Globus pallidus (tissue), 1 donor: ENCODE measurements around the gene SPOCK1.

Experiments
- DNase-seq: peaks from one replicate; pipeline ENCODE4 v3.0.0-alpha.2; 2015; ENCODE audit warnings: low spot score

SPOCK1 gene

DNA sequence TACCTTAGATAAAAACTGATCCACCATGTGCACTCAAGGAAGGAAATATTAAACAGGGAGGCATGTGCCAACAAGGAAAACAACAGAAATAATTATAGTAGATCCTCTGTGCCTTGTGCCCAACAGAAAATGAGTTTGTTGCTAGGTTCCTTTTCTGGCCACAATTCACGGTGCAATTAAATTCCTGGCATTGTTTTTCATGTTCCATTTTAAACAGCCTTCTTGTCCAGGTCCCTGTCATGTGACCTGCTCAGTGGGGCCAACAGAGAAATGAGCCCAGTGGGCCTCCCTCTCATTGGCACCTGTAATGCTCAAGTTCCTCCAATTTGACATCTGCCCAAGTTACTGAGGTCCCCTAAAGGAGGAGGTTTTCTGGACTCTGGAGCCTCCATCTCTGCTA is 56.5 kb downstream of the SPOCK1 start:
- peak; percentile 42 for DNase-seq

DNA sequence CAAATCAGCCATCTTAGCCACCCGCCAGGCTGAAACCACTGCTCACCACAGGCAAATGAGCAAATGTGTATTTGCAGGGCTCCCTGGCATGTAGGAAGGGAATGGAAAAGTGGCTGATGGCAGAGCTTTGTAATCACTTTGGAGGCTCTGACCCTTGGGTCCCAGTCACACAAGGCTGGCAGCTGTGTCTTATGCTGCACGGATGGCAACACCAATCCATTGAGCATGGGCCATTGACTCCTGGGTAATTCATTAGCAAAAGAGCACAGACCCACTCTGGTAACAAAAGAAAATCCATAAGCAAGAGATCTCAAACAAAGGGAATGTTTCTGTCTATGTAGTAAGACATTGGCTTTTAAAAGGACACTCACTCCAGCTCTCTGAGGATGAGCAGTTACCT is 57.6 kb downstream of the SPOCK1 start:
- no peak for DNase-seq

DNA sequence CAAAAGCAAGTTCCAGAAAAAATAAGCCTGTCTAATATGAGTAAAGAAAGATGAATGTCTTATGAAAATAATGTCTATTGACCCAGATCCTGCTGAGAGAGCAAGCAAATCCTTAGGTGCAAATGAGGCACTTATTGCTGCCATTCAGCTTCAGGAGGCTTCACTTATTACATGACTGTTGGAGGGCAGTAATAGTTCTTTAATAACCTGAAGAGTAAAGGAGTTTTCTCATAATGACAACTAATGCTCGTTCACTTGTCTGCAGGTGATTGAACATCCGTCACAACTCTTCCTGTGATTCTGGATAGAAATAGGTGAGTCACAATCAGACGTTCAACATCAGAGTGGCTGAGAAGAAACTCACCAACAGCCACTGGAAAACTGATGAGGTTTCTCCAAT is 58.3 kb downstream of the SPOCK1 start:
- DNase-seq: no peak

DNA sequence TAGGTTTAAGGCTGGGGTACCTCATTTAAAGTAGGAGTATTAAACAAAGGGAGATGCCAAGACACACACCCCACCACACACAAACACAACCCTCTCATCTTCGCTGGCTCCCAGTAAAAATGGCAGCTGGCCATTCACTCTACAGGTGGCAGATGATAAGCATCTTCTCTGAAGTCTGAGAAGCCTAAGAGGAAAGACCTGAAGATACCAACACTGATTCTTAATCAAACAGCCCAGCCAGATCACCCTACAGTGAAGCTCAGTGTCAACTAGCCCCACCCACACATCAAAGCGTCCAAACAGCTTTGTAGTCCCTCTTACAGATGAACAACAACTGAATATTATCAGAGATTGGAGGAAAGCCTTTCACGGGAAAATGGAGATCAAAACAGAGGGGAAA is 59.5 kb downstream of the SPOCK1 start:
- DNase-seq: no peak

DNA sequence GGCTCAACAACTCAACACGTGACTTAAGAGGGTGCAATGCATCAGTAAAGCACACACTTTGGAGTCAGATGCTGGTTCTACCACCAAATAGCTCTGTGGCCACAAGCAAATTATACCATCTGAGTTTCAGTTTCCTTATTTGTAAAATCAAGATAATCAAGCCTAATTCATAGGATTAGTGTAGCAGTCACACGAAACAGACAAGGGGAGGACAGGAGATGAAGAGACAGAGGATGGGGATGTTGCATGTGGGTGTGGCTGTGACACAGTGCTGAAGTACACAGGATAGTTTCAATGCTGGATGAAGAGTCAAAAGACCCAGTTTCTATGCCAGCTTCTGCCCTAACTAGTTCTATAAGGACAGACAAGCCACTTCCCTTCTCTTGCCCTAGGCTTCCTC is 60.2 kb downstream of the SPOCK1 start:
- no peak for DNase-seq

DNA sequence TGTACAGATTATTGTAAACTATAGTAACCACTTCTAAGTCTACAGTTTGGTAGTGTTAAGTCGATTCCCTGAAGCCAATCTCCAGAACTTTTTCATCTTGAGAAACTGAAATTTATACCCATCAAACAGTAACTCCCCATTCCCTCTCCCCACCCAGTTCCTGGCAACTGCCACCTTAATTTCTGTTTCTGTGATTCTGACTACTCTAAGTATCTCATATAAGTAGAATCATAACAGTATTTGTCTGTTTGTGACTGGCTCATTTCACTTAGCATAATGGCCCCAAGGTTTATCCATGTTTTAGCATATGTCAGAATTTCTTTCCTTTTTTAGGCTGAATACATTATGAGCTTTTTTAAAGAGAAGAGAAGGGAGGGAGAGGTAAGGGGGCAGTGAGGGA is 61.4 kb downstream of the SPOCK1 start:
- no peak for DNase-seq

DNA sequence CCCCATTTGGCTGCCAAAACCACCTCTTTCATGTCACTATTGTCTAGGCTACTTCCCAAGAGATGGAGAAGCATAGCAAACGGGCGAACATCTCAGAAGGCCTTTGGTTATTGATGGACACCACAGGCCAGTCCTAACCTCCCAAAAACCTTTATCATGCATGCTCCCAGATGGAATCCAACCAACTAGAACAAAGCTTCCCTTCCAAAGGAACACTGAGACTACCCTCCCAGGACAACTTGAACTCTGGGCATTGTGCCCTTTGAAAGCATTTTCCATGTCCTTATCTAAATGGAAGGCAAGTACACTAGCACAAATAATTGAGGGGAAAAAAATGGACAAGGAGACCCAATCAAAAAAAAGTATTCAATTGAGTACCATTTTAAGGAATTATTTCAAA is 65.6 kb downstream of the SPOCK1 start:
- DNase-seq: no peak

DNA sequence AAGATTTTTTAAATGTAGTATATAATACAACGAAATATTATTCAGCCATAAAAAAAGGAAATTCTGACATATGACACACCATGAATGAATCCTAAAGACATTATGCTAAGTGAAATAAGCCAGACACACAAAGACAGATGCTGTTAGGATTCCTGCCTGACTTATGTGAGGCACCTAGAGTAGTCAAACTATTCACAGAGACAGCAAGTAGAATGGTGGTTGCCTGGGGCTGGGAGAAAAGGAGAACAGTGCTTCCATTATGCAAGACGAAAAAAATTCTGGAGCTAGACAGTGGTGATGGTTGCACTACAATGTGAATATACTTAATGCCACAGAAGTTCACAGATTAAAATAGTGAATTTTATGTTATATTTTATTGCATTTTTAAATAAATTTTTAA is 66.8 kb downstream of the SPOCK1 start:
- no peak for DNase-seq

DNA sequence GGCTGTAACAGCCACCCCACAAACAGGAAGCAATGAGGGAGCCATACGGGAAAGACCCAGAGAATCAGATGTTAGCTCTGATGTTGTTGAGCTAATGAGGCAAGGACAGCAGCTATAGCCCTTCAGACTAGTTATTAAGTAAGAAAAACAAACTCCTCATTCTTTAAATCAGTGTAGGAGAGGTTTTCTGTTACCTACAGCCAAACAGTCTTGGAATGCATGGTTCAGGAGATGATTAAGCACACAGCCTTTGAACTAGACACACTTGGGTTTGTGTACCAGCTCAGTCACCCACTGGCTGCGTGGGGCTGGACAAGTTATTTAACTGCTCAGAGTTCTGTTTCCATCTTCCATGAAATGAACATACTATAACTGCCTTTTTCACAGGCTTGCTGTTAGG is 68.1 kb downstream of the SPOCK1 start:
- no peak for DNase-seq

DNA sequence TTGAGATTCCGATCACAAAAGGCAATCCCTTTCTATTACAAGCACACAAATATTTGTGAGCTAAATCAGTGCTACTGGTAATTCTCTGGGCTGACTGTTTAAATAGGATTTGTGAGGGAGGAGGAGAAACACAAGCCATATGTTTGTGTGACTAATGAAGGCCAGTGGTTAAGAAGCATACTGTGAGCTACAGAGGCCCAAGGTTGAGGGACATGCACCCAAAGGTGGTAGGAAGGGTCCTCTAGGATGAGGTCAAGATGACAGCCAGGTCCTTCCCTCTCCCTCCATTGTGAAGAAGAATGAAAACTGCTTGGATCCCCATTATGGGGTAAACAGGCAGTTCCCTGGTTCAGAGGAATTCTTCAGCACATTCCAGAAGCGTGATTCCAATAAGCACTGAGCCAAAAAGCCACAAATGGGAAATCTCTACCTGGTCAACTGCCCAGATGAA is 83.9 kb downstream of the SPOCK1 start:
- DNase-seq: no peak

DNA sequence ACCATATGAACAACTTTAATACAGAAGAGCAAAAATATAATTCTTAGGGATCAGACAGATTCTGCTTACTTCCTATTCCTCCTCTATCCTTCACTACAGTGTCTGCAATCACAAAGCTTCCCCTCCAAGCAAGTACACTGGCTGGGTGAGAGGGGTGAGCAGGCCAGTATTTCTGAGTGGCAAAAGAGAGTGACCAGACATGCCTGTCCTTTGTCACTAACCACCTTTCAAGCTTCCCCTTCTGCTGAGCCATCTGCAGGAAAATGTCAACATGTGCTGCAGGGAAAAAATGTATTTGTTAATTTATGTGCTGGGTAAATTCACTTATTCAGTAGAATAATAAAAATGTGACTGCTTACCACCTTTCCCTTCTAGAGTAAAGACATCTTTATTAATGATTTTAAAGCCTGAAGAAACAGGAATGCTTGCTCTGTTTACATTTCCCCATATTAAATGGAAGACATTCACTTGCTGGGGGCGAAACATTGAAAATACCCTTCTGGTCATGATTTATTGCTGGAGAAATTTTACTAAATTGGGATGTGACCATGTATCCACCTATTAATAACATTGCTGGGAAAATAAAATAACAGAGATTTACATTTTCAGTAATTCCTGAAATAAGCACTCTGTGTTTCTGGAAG is 84.9 kb downstream of the SPOCK1 start:
- no peak for DNase-seq

DNA sequence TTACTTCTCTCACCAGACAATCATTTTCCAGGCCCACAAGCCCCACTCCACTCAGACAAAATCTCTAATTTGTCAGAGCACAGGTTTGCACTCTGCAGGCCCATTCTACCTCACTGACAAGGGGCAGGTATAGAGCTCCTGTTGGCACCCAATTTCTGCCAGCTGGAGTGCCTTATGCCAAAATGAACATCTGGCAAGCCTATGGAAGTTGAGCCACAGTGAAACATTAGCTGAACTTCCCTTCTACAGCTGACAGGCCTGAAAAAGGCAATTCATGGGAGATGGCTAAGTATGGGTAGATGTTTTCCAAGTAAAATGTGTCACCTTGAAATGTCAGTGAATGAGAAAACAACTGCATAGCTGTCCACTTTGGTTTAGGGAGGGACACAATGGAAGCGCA is 87.0 kb downstream of the SPOCK1 start:
- DNase-seq: no peak

DNA sequence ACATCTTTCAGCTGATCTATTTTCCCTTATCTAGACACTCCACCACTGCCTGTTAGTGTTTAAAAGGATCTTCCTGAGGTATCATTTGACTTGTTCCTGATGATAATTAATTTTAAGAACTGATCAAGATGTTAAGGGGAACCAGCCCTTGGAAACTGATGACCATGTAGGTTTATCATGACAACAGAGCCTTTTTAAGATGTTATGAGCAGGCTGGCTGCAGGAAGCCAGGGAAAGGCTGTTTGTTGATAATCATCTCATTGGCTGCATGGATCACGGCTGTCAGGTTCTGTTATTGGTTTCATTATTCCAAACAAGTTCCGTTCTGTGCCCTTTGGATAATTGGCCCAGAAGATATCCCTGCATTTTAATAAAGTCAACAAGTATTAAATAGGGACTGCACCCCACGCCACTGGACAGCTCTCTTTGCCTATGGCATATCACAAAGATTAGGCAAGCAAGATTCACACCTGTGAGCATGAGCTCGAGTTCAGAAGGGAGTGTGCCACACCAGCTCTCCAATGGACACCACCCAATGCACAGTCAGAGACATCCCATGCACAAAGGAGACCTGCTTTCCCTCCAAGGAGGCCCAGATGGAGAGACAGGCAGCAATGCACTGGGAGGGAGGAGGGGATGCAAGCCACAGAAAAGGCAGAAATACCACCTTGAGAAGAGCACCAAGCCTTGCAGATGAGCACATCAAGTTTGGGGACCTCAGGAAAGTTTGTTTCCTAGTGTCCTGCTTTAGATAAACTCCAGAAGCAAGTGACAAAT is 88.7 kb downstream of the SPOCK1 start:
- no peak for DNase-seq

DNA sequence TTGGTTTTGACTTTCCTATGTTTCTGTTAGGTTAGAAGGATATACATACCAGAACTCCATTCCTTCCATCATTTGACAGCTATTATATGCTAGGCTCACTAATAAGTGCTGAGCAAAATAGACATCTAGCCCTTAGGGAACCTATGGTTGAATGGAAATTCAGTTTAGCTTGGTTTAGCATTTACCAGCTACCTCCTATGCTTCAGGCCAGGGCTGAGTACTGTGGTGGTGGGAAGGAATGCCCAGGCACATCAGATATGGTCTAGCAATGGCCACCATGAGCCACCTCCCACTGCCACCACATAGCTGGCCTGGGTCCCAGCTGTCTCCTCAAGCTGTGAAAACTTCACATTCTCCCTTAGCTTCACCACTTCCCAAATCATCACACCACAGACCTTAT is 89.4 kb downstream of the SPOCK1 start:
- no peak for DNase-seq

DNA sequence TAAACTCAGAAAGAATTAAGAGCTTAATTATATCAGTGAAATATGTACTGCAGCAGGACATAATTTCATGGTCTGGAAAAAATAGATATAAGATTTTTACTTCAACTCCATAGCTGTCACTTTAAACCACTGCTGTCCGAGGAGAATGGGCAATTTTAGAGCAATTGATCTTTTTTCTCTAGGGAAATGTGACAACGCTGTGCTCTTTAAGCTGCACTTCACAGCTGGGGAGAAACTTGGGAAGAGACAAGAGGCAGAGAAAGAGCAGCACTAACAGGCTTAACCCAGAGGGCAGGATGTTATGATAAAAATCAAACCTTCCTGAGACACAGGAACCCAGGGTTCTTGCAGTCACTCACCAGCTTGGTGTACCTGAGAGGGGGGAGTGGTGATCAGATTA is 92.0 kb downstream of the SPOCK1 start:
- DNase-seq: no peak

DNA sequence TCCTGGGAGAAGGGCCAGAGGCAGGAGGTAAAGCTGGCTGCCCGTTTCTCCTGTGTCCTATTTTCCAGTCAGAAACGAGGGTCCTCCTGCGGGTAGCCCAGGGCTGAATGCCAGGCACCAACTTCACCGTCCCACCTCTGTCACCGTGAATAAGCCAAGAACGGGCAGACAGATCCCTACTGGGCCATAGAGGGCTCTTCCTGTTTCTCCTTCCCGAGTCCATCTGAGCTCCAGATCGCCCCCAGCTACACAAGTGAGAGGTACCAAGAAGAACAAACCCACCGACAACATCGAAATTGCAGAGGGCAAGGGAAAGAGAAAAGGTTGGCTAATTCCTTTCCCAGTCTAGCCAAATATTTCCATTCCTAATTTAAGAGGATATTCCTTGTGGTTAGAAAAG is 93.7 kb downstream of the SPOCK1 start:
- no peak for DNase-seq

DNA sequence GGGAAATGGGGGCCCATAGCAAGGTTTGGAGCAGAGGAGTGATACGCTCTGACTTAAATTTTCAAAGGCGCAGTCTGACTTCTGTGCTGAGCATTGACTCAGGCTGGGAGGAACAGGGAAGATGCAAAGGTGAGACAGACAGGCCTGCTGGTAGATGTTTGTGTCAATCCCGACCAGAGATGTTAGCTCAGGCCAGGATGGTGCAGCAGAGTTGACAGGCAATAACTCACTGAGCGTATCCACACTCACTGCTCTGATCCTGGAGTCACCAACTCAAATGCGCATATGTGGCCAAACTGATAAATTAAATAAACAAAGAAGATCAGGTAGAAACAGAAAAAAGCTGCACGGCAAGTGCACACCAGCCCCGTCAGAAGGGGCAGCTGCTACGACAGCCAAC is 95.3 kb downstream of the SPOCK1 start:
- DNase-seq: no peak

DNA sequence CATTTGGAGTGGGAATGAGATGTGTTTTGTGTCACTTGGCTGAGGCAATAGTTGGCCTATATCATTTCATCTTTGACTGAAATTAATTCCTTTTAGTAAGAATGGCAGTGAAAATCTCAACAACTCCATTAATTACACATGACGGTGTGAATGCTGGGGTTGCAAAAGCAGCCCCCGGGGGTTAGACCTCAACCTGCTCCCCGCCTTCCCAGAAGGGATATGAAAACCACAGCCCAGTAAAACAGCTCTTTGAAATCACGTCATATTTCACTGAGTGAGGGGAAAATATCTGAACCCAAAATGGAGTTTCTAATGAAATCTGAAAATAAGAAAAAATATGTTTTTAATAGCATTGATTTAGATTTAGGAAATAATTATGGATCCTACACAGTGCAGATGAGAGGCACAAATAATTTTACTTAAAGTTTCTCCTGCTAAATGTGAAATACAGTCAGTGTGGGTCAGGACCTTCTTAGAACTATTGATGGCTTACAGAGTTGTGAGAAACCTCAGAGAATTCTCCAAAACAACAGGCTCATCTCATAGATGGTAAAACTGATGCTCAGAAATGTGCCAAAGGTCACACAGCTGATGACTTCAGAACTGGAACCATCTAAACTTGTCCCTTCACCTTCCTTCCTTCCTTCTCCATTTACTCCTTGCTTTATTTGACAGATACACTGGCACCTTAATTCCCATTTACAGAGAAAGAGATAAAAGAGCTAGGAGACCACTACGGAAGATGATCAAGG is 96.5 kb downstream of the SPOCK1 start:
- DNase-seq: no peak

DNA sequence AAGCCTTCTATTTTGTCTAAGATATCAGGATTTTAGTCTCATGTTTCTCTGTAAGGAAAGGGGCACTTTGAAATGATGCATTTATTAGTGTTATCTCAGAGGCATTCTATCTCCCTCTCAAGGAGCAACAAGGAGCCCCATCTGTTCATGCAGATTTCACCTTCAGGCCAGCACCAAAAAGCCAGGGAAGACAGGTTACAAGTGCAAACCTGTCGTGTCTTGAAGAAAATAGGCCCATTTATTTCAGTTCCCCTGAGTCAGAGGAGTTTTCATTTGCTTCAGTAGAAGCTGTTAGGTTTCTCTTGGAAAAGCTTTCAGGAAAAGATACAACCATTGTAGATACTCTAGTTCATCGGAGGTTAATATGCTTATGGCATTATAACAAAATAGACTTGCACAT is 97.2 kb downstream of the SPOCK1 start:
- DNase-seq: no peak

DNA sequence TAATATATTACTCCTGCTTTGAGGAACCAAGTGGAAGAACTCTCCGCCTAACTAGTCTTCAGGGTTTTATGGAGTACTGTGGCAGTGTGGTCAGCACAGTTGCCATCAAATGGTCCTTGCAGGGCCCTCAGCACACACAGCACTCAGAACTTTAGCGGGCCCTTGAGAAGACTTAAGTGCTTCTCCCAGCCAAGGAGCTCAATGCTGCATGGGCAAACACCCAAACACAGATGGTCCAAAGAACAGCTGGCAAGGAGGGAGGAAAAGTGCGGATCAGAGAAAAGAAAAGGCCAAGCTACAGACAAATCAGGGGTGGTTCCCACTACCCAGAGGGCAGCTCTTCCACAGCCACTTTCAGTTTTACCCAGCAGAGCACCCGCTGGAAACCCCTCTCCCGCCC is 98.6 kb downstream of the SPOCK1 start:
- DNase-seq: no peak

DNA sequence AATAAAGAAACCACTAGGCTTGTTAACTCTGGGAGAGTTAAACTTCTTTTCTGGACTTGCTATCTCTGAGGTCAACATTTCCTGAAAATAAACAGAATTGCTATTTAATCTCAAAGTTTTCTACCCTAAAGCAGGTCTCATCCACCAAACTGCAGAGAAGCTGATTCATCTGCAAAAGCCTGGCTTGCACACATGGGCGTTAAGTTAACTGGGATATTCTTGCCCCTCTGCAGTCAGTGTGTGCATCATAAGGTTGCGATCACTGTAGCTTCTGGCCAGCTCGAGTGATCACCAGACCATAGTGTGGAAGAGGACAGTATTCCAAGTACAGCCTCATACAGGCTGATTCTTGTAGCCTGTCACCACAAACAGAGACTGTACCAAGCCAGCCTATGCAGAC is 99.2 kb downstream of the SPOCK1 start:
- no peak for DNase-seq

DNA sequence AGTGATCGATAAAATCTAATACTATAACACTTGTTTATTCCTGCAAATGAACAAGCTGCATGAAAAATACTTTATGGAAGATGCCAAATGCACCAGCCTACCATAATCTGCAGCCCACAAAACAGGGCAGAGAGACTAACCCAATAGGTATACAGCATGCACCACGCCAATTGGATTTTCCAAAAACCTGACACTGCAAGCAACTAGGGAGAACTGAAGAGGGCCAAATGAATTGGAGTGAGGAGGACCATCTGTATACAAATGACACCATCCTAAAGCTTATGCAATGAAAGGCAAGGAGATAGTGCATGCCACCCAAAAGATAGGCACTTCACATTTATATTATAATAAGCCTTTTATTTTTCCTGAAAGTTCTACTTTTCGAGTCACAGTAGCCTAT is 100.4 kb downstream of the SPOCK1 start:
- DNase-seq: no peak

DNA sequence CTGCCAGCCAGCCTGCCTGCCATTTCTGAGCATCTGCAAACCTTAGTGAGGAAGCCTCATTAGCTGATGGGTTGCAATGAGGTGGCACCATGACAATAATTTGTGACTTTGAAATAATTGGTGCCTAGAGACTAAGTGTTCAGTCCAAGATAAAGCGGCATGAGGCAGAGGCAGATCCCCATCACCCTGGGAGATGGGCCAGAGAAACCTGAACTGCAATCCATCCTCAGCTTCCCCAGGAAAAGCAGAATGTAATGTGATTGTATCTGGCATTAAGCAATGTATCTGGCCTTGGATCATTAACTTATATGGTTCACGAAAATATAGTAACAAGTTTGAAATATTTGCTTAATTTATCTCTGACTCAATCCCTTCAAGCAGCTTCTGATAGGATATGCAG is 101.0 kb downstream of the SPOCK1 start:
- DNase-seq: no peak
